Kidney (tissue), 14 donors: ENCODE results near the gene DSCAML1. TPM values are rescaled to one million over a fixed set of nuclear protein-coding genes. Genes with fewer than 3 reads are reported as not detected.
A peak's percentile ranks its signal among the peaks of the same experiment; 100 is the strongest.

Source experiments
- DNase-seq, 5 donors: peaks; one replicate each; pipeline ENCODE4 v3.0.0-alpha.2; 2013 to 2020
- FAIRE-seq: peaks from 2 replicates; lab custom pipeline; 2012; peaks lifted over from hg19 to GRCh38; lab: Jason Lieb, UNC
- H3K27ac ChIP-seq, 2 donors: one replicate each; pipeline ENCODE4 v1.7.0; 2013; ENCODE audit warnings: low read depth in 2 of 2, low read length in 2 of 2, inconsistent platforms in 1 of 2
- H3K27me3 ChIP-seq: one replicate; pipeline ENCODE4 v1.7.1; 2013; ENCODE audit warnings: low read length, inconsistent platforms; ENCODE audit not compliant: control insufficient read depth, insufficient read depth
- H3K36me3 ChIP-seq, 3 donors: one replicate each; pipeline versions ENCODE4 v1.7.0 to v1.7.1; 2013; ENCODE audit warnings: low read length in 3 of 3, control low read depth in 1 of 3, inconsistent platforms in 1 of 3; ENCODE audit not compliant: insufficient read depth in 3 of 3, control insufficient read depth in 2 of 3
- H3K4me1 ChIP-seq, 3 donors: one replicate each; pipeline versions ENCODE4 v1.7.0 to v1.7.1; 2013; ENCODE audit warnings: low read length in 3 of 3, inconsistent platforms in 1 of 3, low read depth in 1 of 3; ENCODE audit not compliant: control insufficient read depth in 2 of 3, insufficient read depth in 2 of 3
- H3K4me3 ChIP-seq, 3 donors: one replicate each; pipeline versions ENCODE4 v1.7.0 to v1.8.1; 2013; ENCODE audit warnings: low read length in 3 of 3, control low read depth in 1 of 3, inconsistent platforms in 1 of 3
- H3K9ac ChIP-seq, 3 donors: one replicate each; pipeline versions ENCODE4 v1.7.0 to v1.7.1; 2013; ENCODE audit warnings: low read length in 3 of 3, control low read depth in 1 of 3, inconsistent platforms in 1 of 3
- H3K9me3 ChIP-seq, 3 donors: one replicate each; pipeline versions ENCODE4 v1.7.0 to v1.7.1; 2013; ENCODE audit warnings: low read length in 3 of 3, control low read depth in 1 of 3, inconsistent platforms in 1 of 3; ENCODE audit not compliant: control insufficient read depth in 2 of 3, insufficient read depth in 1 of 3
- CTCF ChIP-seq: IDR thresholded peaks from 3 replicates; pipeline ENCODE4 v1.5.1; 2012; ENCODE audit warnings: mild to moderate bottlenecking, moderate library complexity, borderline replicate concordance; ENCODE audit not compliant: insufficient read depth; ENCODE audit errors: extremely low read depth
- intact Hi-C: fragments of 100-400 bp; cut with DNase I; formaldehyde crosslinking; loops from one replicate; pipeline ENCODE4 v1.11.1; 2022
- polyA plus RNA-seq: library from polyadenylated mRNA; stranded (reverse); fragments of 350-450 nt; fragmentation: Illumina TruSeq; extraction: RNeasy Lipid Tissue Mini Kit (QIAGEN cat#74804); gene quantifications from one replicate; pipeline ENCODE4 v1.2.3, GENCODE V29; 2014; ENCODE audit warnings: low read depth, low replicate concordance; ENCODE audit not compliant: insufficient read depth
- total RNA-seq: library from RNA; stranded (reverse); fragmentation: NEBNext Ultra II Directional; extraction: Animal tissue kit (Norgen Biotek cat#: 25700); gene quantifications from one replicate; pipeline ENCODE4 v1.2.1, GENCODE V29; 2021
- donor health status: control.
- donor health status: control.
- donor health status: control.
- donor health status: control.
- donor health status: control.
- donor health status: DM: yes; HTN: yes; CAD: no.
- donor health status: Normal renal cell carcinoma (clear cell type).

The DSCAML1 gene
- total and polyA plus RNA-seq, 2 donors from 2014 or later = 0.95 to 17.3 TPM

- no peak for TF ChIP-seq CTCF
- no peak overlapping the region for H3K4me3 ChIP-seq
- no peak overlapping the region for H3K9ac ChIP-seq
- FAIRE-seq (no peak), DNase-seq (no peak)
- intact Hi-C loops = no loop called here
- peaks cover 4% of the 10 kb centered on the region for H3K27me3 ChIP-seq
- H3K36me3 ChIP-seq = no peaks in the 10 kb centered on the region
- no peaks in the 10 kb centered on the region for H3K9me3 ChIP-seq
- no peak overlapping the region for H3K27ac ChIP-seq
- H3K4me1 ChIP-seq = peaks cover 2 to 8% (median 6%) of the 10 kb centered on the region in 3 donors
These were observed 72.9 kb downstream of the DSCAML1 start for GRCh38 chr11:117724104-117724503.

GRCh38 chr11:117723277-117724024 lies 73.6 kb downstream of the DSCAML1 start:
- intact Hi-C loops = no loop called here

GRCh38 chr11:117722082-117722481 lies 74.9 kb downstream of the DSCAML1 start:
- DNase-seq (peak in 2 of 5 donors; percentile 55 to 88), FAIRE-seq (no peak)
- Histone ChIP-seq H3K27ac (no peak overlapping the region), H3K4me1 (peaks cover 2 to 8% (median 6%) of the 10 kb centered on the region in 3 donors), H3K27me3 (peaks cover 4% of the 10 kb centered on the region), H3K9me3 (no peaks in the 10 kb centered on the region), H3K9ac (no peak overlapping the region), H3K36me3 (no peaks in the 10 kb centered on the region), H3K4me3 (no peak overlapping the region)
- no peak for TF ChIP-seq CTCF
- intact Hi-C loops = no loop called here

More at GRCh38 chr11:117723277-117724024, 73.6 kb downstream of the DSCAML1 start:
- Histone ChIP-seq H3K4me3 (no peak overlapping the region), H3K36me3 (no peaks in the 10 kb centered on the region), H3K9me3 (no peaks in the 10 kb centered on the region), H3K27me3 (peaks cover 4% of the 10 kb centered on the region), H3K9ac (no peak overlapping the region), H3K4me1 (peaks cover 2 to 8% (median 6%) of the 10 kb centered on the region in 3 donors), H3K27ac (no peak overlapping the region)
- no peak for DNase-seq
- no peak for FAIRE-seq
- TF ChIP-seq CTCF = no peak
